PFSK-1 (cell line): ENCODE measurements around the gene RGL1.

Experiments used
- FOXP2 ChIP-seq: optimal IDR thresholded peaks from 2 replicates; pipeline ENCODE3; 2011; ENCODE audit warnings: borderline replicate concordance, control low read depth, inconsistent platforms; ENCODE audit not compliant: insufficient read depth; ENCODE audit errors: extremely low read length, extremely low read depth
- POLR2AphosphoS5 ChIP-seq: IDR thresholded peaks from 2 replicates; pipeline ENCODE4 v1.6.1; 2012; ENCODE audit warnings: low read depth, mild to moderate bottlenecking, control low read depth, low read length, moderate library complexity
- SIN3A ChIP-seq: IDR thresholded peaks from 2 replicates; pipeline ENCODE4 v1.6.1; 2012; ENCODE audit warnings: mild to moderate bottlenecking, low read length, moderate library complexity, borderline replicate concordance; ENCODE audit not compliant: insufficient read depth
- TAF1 ChIP-seq: IDR thresholded peaks from 2 replicates; pipeline ENCODE4 v1.6.1; 2012; ENCODE audit warnings: low read length, control low read depth, borderline replicate concordance; ENCODE audit not compliant: insufficient read depth
- TF ChIP-seq, protein P1 (sequence below), 2 experiments: IDR thresholded peaks; 2 replicates each; pipeline versions ENCODE4 v1.6.1 to v1.8.0; 2011 to 2012; ENCODE audit warnings: low read depth in 2 of 2, low read length in 2 of 2, control low read depth in 1 of 2, inconsistent platforms in 1 of 2, mild to moderate bottlenecking in 1 of 2, moderate library complexity in 1 of 2; ENCODE audit not compliant: insufficient read depth in 1 of 2

DNA sequence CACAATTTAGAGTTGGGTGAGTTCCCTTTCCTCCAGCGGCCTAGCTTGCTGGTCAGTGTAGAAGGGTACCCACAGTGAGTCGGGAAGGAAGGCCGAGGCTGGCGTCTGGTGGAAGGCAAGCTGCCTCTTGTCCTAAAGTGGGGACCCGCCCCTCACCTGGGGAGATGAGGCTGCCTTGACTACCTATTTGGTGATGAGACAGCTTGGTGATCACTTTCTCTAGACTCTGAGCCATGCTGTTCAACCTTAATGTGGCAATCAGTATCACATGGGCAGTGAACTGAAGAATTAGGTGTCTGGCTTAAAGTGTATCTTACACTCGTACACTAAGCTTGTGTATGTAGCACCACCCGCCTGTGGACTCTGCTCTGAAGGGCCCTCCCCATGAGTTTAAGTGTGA is 131.9 kb downstream of the RGL1 start:
- TF ChIP-seq TAF1 (no peak), POLR2AphosphoS5 (no peak), FOXP2 (no peak), SIN3A (no peak)
- TF ChIP-seq, protein P1, sequence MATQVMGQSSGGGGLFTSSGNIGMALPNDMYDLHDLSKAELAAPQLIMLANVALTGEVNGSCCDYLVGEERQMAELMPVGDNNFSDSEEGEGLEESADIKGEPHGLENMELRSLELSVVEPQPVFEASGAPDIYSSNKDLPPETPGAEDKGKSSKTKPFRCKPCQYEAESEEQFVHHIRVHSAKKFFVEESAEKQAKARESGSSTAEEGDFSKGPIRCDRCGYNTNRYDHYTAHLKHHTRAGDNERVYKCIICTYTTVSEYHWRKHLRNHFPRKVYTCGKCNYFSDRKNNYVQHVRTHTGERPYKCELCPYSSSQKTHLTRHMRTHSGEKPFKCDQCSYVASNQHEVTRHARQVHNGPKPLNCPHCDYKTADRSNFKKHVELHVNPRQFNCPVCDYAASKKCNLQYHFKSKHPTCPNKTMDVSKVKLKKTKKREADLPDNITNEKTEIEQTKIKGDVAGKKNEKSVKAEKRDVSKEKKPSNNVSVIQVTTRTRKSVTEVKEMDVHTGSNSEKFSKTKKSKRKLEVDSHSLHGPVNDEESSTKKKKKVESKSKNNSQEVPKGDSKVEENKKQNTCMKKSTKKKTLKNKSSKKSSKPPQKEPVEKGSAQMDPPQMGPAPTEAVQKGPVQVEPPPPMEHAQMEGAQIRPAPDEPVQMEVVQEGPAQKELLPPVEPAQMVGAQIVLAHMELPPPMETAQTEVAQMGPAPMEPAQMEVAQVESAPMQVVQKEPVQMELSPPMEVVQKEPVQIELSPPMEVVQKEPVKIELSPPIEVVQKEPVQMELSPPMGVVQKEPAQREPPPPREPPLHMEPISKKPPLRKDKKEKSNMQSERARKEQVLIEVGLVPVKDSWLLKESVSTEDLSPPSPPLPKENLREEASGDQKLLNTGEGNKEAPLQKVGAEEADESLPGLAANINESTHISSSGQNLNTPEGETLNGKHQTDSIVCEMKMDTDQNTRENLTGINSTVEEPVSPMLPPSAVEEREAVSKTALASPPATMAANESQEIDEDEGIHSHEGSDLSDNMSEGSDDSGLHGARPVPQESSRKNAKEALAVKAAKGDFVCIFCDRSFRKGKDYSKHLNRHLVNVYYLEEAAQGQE (IDR thresholded peaks at IDR 0.05; ENCODE audit: insufficient read depth in 1 of 2, low read depth in 2 of 2, low read length in 2 of 2), result no peak
